ENCODE results near the gene UBE2V1. TPM values are rescaled to one million over a fixed set of nuclear protein-coding genes. Genes with fewer than 3 reads are reported as not detected.

The UBE2V1 gene
- total and polyA plus RNA-seq, 2 of the 13 experiments (the other 11 are each of a cell fraction or from before 2014, with no cell fraction given), result 81.3 to 132 TPM

DNA sequence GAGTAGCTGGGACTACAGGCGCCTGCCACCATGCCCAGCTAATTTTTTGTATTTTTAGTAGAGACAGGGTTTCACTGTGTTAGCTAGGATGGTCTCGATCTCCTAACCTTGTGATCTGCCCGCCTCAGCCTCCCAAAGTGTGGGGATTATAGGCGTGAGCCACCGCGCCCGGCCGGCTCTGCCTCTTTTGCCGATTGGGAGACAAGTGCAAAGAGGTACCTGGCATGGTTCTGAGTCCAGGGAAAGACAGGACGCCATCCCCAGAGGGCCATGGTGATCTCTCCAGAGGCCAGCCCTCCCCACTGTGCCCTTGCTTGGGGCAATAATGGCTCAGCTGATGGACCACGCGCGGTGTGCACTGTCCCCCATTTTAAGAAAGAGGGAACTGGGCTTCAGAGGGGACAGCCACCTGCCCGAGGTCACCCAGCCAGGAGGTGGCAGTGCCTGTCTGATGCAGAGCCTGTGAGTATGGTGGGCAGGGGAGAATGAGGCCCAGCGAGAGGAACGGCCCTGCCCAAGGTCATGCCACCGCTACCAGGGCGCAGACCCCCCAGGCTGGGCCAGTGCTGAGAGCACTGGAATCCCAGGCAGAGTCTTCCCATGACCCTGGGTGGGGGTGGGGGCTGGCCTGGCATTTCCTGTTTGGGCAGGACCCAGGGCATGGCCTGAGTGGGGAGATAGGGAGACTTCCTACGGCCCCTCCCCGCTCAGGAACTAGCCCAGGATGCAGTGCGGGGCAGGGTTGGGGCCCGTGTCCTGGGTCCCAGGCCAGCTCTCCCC is 69.2 kb downstream of the UBE2V1 start (continued):
- TF ChIP-seq, protein P1, sequence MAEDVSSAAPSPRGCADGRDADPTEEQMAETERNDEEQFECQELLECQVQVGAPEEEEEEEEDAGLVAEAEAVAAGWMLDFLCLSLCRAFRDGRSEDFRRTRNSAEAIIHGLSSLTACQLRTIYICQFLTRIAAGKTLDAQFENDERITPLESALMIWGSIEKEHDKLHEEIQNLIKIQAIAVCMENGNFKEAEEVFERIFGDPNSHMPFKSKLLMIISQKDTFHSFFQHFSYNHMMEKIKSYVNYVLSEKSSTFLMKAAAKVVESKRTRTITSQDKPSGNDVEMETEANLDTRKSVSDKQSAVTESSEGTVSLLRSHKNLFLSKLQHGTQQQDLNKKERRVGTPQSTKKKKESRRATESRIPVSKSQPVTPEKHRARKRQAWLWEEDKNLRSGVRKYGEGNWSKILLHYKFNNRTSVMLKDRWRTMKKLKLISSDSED (CRISPR knock-in tag; IDR thresholded peaks at IDR 0.05), result no peak
- TF ChIP-seq, protein P2, sequence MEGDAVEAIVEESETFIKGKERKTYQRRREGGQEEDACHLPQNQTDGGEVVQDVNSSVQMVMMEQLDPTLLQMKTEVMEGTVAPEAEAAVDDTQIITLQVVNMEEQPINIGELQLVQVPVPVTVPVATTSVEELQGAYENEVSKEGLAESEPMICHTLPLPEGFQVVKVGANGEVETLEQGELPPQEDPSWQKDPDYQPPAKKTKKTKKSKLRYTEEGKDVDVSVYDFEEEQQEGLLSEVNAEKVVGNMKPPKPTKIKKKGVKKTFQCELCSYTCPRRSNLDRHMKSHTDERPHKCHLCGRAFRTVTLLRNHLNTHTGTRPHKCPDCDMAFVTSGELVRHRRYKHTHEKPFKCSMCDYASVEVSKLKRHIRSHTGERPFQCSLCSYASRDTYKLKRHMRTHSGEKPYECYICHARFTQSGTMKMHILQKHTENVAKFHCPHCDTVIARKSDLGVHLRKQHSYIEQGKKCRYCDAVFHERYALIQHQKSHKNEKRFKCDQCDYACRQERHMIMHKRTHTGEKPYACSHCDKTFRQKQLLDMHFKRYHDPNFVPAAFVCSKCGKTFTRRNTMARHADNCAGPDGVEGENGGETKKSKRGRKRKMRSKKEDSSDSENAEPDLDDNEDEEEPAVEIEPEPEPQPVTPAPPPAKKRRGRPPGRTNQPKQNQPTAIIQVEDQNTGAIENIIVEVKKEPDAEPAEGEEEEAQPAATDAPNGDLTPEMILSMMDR (CRISPR knock-in tag; IDR thresholded peaks at IDR 0.05), result peak; percentile 40; the same call in 1 of the 2 replicates
- TF ChIP-seq ZNF350 (CRISPR knock-in tag; IDR thresholded peaks at IDR 0.05; ENCODE audit: borderline replicate concordance, low read depth), result peak; percentile 68; the same call in 1 of the 2 replicates
- no peak for TF ChIP-seq TAF1 (CRISPR knock-in tag; IDR thresholded peaks at IDR 0.05)
- TF ChIP-seq SALL2 (CRISPR knock-in tag; IDR thresholded peaks at IDR 0.05), result no peak
- no peak for TF ChIP-seq ZSCAN20 (CRISPR knock-in tag; IDR thresholded peaks at IDR 0.05; ENCODE audit: borderline replicate concordance)
- TF ChIP-seq ZNF768 (CRISPR knock-in tag; IDR thresholded peaks at IDR 0.05), result peak; percentile 68; the same call in 1 of the 2 replicates
- TF ChIP-seq, protein P3, sequence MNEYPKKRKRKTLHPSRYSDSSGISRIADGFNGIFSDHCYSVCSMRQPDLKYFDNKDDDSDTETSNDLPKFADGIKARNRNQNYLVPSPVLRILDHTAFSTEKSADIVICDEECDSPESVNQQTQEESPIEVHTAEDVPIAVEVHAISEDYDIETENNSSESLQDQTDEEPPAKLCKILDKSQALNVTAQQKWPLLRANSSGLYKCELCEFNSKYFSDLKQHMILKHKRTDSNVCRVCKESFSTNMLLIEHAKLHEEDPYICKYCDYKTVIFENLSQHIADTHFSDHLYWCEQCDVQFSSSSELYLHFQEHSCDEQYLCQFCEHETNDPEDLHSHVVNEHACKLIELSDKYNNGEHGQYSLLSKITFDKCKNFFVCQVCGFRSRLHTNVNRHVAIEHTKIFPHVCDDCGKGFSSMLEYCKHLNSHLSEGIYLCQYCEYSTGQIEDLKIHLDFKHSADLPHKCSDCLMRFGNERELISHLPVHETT (CRISPR knock-in tag; conservative IDR thresholded peaks at IDR 0.05), result no peak
- TF ChIP-seq SETDB1 (CRISPR knock-in tag; IDR thresholded peaks at IDR 0.05; ENCODE audit: borderline replicate concordance), result no peak
- TF ChIP-seq ZNF225 (CRISPR knock-in tag; IDR thresholded peaks at IDR 0.05), result peak; percentile 44
- no peak for TF ChIP-seq POLR2AphosphoS2 (IDR thresholded peaks at IDR 0.05; ENCODE audit: low read depth, low read length)
- TF ChIP-seq ZNF747 (CRISPR knock-in tag; IDR thresholded peaks at IDR 0.05; ENCODE audit: borderline replicate concordance), result no peak
- TF ChIP-seq SOX6 (IDR thresholded peaks at IDR 0.05), result no peak
- no peak for TF ChIP-seq SOX6 (CRISPR knock-in tag; IDR thresholded peaks at IDR 0.05)
- peak; percentile 74 for TF ChIP-seq ZNF143 (CRISPR knock-in tag; IDR thresholded peaks at IDR 0.05)
- TF ChIP-seq ZSCAN30 (CRISPR knock-in tag; IDR thresholded peaks at IDR 0.05), result no peak
- TF ChIP-seq, protein P4, sequence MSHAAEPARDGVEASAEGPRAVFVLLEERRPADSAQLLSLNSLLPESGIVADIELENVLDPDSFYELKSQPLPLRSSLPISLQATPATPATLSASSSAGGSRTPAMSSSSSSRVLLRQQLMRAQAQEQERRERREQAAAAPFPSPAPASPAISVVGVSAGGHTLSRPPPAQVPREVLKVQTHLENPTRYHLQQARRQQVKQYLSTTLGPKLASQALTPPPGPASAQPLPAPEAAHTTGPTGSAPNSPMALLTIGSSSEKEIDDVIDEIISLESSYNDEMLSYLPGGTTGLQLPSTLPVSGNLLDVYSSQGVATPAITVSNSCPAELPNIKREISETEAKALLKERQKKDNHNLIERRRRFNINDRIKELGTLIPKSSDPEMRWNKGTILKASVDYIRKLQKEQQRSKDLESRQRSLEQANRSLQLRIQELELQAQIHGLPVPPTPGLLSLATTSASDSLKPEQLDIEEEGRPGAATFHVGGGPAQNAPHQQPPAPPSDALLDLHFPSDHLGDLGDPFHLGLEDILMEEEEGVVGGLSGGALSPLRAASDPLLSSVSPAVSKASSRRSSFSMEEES (CRISPR knock-in tag; IDR thresholded peaks at IDR 0.05), result no peak
- TF ChIP-seq ZFX (CRISPR knock-in tag; IDR thresholded peaks at IDR 0.05; ENCODE audit: low read depth), result peak; percentile 39; the same call in 1 of the 2 replicates
- no peak for TF ChIP-seq ZNF550 (CRISPR knock-in tag; IDR thresholded peaks at IDR 0.05; ENCODE audit: borderline replicate concordance)
- TF ChIP-seq, protein P5, sequence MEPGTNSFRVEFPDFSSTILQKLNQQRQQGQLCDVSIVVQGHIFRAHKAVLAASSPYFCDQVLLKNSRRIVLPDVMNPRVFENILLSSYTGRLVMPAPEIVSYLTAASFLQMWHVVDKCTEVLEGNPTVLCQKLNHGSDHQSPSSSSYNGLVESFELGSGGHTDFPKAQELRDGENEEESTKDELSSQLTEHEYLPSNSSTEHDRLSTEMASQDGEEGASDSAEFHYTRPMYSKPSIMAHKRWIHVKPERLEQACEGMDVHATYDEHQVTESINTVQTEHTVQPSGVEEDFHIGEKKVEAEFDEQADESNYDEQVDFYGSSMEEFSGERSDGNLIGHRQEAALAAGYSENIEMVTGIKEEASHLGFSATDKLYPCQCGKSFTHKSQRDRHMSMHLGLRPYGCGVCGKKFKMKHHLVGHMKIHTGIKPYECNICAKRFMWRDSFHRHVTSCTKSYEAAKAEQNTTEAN (CRISPR knock-in tag; conservative IDR thresholded peaks at IDR 0.05), result no peak
- TF ChIP-seq ETV5 (CRISPR knock-in tag; IDR thresholded peaks at IDR 0.05; ENCODE audit: borderline replicate concordance), result peak; percentile 66; the same call in 1 of the 2 replicates
- no peak for TF ChIP-seq SATB2 (CRISPR knock-in tag; IDR thresholded peaks at IDR 0.05)
- TF ChIP-seq MTF2 (CRISPR knock-in tag; IDR thresholded peaks at IDR 0.05; ENCODE audit: borderline replicate concordance), result no peak
